Measurements from ENCODE around the gene DAGLA. TPM values are rescaled to one million over a fixed set of nuclear protein-coding genes. Genes with fewer than 3 reads are reported as not detected.

Gene DAGLA
- total and polyA plus RNA-seq, 2 of the 13 experiments (the other 11 are each of a cell fraction or from before 2014, with no cell fraction given) = 2.6 to 3.9 TPM

GRCh38 chr11:61671527-61671926, 8.7 kb upstream of the DAGLA start (continued):
- TF ChIP-seq HNF1A (IDR thresholded peaks at IDR 0.05; ENCODE audit: low read depth) = no peak
- no peak for TF ChIP-seq HNF1A (CRISPR knock-in tag; IDR thresholded peaks at IDR 0.05; ENCODE audit: borderline replicate concordance)
- no peak for TF ChIP-seq CC2D1A (CRISPR knock-in tag; IDR thresholded peaks at IDR 0.05)
- TF ChIP-seq ZNF431 (CRISPR knock-in tag; IDR thresholded peaks at IDR 0.05; ENCODE audit: borderline replicate concordance, low read depth) = no peak
- TF ChIP-seq ZNF781 (CRISPR knock-in tag; IDR thresholded peaks at IDR 0.05; ENCODE audit: borderline replicate concordance, not compliant biosample characterization) = peak; percentile 23
- no peak for TF ChIP-seq PCBP2 (optimal IDR thresholded peaks at IDR 0.05; ENCODE audit: low read depth, low read length, poor library complexity, severe bottlenecking)
- no peak for TF ChIP-seq FOXM1 (CRISPR knock-in tag; IDR thresholded peaks at IDR 0.05)
- no peak for TF ChIP-seq ZFP36 (IDR thresholded peaks at IDR 0.05; ENCODE audit: borderline replicate concordance, low read depth, low read length, partially characterized antibody)
- TF ChIP-seq ELF3 (CRISPR knock-in tag; IDR thresholded peaks at IDR 0.05) = 0 out of 2 replicates have a peak, but pooled peaks have one; percentile 34
- no peak for TF ChIP-seq EED (CRISPR knock-in tag; IDR thresholded peaks at IDR 0.05)
- TF ChIP-seq ZNF549 (CRISPR knock-in tag; IDR thresholded peaks at IDR 0.05) = peak; percentile 95
- TF ChIP-seq ZNF614 (CRISPR knock-in tag; IDR thresholded peaks at IDR 0.05; ENCODE audit: borderline replicate concordance) = no peak
- TF ChIP-seq SMAD9 (CRISPR knock-in tag; IDR thresholded peaks at IDR 0.05) = no peak
- no peak for TF ChIP-seq ZC3H4 (CRISPR knock-in tag; IDR thresholded peaks at IDR 0.05; ENCODE audit: borderline replicate concordance)
- peak; percentile 94 for TF ChIP-seq ZNF263 (CRISPR knock-in tag; IDR thresholded peaks at IDR 0.05)
- no peak for TF ChIP-seq ZNF577 (CRISPR knock-in tag; IDR thresholded peaks at IDR 0.05; ENCODE audit: borderline replicate concordance, low read depth)
- 0 out of 2 replicates have a peak, but pooled peaks have one; percentile 8 for TF ChIP-seq SP4 (CRISPR knock-in tag; IDR thresholded peaks at IDR 0.05)
- no peak for TF ChIP-seq ZNF292 (CRISPR knock-in tag; IDR thresholded peaks at IDR 0.05; ENCODE audit: borderline replicate concordance, low read depth)
- no peak for TF ChIP-seq AKAP8 (CRISPR knock-in tag; IDR thresholded peaks at IDR 0.05)
- TF ChIP-seq TIGD3 (CRISPR knock-in tag; IDR thresholded peaks at IDR 0.05; ENCODE audit: borderline replicate concordance) = no peak
- TF ChIP-seq, protein P1, sequence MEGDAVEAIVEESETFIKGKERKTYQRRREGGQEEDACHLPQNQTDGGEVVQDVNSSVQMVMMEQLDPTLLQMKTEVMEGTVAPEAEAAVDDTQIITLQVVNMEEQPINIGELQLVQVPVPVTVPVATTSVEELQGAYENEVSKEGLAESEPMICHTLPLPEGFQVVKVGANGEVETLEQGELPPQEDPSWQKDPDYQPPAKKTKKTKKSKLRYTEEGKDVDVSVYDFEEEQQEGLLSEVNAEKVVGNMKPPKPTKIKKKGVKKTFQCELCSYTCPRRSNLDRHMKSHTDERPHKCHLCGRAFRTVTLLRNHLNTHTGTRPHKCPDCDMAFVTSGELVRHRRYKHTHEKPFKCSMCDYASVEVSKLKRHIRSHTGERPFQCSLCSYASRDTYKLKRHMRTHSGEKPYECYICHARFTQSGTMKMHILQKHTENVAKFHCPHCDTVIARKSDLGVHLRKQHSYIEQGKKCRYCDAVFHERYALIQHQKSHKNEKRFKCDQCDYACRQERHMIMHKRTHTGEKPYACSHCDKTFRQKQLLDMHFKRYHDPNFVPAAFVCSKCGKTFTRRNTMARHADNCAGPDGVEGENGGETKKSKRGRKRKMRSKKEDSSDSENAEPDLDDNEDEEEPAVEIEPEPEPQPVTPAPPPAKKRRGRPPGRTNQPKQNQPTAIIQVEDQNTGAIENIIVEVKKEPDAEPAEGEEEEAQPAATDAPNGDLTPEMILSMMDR (CRISPR knock-in tag; IDR thresholded peaks at IDR 0.05) = peak; percentile 85
- no peak for TF ChIP-seq ZNF337 (CRISPR knock-in tag; IDR thresholded peaks at IDR 0.05; ENCODE audit: borderline replicate concordance, low read depth)
- TF ChIP-seq ZNF101 (CRISPR knock-in tag; IDR thresholded peaks at IDR 0.05; ENCODE audit: borderline replicate concordance, low read depth) = no peak
- no peak for TF ChIP-seq ZSCAN22 (CRISPR knock-in tag; IDR thresholded peaks at IDR 0.05)
- no peak for TF ChIP-seq ZNF720 (CRISPR knock-in tag; IDR thresholded peaks at IDR 0.05)
